ENCODE measurements around the gene NPHP1.

DNA sequence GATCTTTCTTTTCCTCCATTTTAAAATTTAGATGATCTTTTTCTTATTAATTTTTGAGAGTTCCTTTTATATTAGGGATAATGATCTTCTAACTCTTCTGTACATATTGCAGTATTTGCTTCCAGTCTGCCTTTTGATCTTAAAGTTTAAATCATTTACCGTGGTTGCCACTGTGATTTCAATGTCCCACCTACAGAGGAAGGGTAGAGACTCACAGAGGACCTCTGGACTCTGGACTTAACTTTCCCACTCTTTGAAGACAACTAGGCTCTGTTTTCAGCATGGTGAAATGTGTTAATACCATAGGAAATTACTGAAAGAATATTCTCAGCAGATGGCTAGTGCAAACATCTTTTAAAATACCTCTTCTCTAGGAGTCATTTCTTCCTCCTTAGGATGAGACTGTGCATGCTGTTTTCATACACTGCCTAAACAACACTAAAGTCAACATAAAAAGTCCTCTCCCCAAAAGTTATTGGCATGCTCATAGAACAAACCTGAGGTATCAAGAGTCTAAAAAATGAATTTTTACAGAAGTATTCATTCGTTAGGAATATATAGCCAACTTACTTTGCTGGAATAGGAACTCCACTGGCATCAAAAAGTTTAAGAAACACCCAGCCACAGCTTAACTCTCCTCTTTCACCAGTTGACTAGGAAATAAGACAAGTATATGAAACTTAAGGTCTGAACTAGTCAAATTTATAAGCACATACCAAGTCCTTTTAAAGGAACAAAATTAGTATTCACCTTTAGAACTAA, 58.4 kb downstream of the NPHP1 start:
- no peak for TF ChIP-seq POLR2A (IDR thresholded peaks at IDR 0.05; ENCODE audit: low read depth, low read length)
- TF ChIP-seq, protein P1, sequence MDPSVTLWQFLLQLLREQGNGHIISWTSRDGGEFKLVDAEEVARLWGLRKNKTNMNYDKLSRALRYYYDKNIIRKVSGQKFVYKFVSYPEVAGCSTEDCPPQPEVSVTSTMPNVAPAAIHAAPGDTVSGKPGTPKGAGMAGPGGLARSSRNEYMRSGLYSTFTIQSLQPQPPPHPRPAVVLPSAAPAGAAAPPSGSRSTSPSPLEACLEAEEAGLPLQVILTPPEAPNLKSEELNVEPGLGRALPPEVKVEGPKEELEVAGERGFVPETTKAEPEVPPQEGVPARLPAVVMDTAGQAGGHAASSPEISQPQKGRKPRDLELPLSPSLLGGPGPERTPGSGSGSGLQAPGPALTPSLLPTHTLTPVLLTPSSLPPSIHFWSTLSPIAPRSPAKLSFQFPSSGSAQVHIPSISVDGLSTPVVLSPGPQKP (IDR thresholded peaks at IDR 0.05; ENCODE audit: borderline replicate concordance, low read depth, low read length) = no peak
- no peak for TF ChIP-seq SMC3 (IDR thresholded peaks at IDR 0.05; ENCODE audit: low read depth, low read length)
- TF ChIP-seq, protein P2, sequence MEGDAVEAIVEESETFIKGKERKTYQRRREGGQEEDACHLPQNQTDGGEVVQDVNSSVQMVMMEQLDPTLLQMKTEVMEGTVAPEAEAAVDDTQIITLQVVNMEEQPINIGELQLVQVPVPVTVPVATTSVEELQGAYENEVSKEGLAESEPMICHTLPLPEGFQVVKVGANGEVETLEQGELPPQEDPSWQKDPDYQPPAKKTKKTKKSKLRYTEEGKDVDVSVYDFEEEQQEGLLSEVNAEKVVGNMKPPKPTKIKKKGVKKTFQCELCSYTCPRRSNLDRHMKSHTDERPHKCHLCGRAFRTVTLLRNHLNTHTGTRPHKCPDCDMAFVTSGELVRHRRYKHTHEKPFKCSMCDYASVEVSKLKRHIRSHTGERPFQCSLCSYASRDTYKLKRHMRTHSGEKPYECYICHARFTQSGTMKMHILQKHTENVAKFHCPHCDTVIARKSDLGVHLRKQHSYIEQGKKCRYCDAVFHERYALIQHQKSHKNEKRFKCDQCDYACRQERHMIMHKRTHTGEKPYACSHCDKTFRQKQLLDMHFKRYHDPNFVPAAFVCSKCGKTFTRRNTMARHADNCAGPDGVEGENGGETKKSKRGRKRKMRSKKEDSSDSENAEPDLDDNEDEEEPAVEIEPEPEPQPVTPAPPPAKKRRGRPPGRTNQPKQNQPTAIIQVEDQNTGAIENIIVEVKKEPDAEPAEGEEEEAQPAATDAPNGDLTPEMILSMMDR (conservative IDR thresholded peaks at IDR 0.05; ENCODE audit: low read depth, low read length) = no peak
- TF ChIP-seq RFX5 (IDR thresholded peaks at IDR 0.05; ENCODE audit: low read depth, low read length) = no peak
- TF ChIP-seq RAD21 (IDR thresholded peaks at IDR 0.05; ENCODE audit: low read length) = no peak
- no peak for TF ChIP-seq MAZ (IDR thresholded peaks at IDR 0.05; ENCODE audit: borderline replicate concordance, low read depth, low read length)
- no peak for TF ChIP-seq FOS (IDR thresholded peaks at IDR 0.05; ENCODE audit: low read depth, low read length)
- TF ChIP-seq CEBPB (IDR thresholded peaks at IDR 0.05; ENCODE audit: low read depth, low read length) = no peak
- no peak for TF ChIP-seq MXI1 (IDR thresholded peaks at IDR 0.05; ENCODE audit: borderline replicate concordance, low read depth, low read length)
- no peak for TF ChIP-seq MAFK (IDR thresholded peaks at IDR 0.05; ENCODE audit: low read depth, low read length)
- TF ChIP-seq RCOR1 (IDR thresholded peaks at IDR 0.05; ENCODE audit: insufficient replicate concordance, low read length) = no peak
- TF ChIP-seq, protein P3, sequence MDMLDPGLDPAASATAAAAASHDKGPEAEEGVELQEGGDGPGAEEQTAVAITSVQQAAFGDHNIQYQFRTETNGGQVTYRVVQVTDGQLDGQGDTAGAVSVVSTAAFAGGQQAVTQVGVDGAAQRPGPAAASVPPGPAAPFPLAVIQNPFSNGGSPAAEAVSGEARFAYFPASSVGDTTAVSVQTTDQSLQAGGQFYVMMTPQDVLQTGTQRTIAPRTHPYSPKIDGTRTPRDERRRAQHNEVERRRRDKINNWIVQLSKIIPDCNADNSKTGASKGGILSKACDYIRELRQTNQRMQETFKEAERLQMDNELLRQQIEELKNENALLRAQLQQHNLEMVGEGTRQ (IDR thresholded peaks at IDR 0.05; ENCODE audit: low read depth, low read length) = no peak
- no peak for TF ChIP-seq CHD1 (IDR thresholded peaks at IDR 0.05; ENCODE audit: low read depth, low read length)
